ENCODE data around the gene CINP. TPM values are rescaled to one million over a fixed set of nuclear protein-coding genes. Genes with fewer than 3 reads are reported as not detected.
A peak's percentile ranks its signal among the peaks of the same experiment; 100 is the strongest.
"Not testable (repeated sequence)": the region's sequence is repeated elsewhere in the genome, so short reads cannot be mapped to it uniquely, and the experiment has no call there.

The CINP gene
- total RNA-seq, 1 donor from 2014 or later = 62.5 TPM

DNA sequence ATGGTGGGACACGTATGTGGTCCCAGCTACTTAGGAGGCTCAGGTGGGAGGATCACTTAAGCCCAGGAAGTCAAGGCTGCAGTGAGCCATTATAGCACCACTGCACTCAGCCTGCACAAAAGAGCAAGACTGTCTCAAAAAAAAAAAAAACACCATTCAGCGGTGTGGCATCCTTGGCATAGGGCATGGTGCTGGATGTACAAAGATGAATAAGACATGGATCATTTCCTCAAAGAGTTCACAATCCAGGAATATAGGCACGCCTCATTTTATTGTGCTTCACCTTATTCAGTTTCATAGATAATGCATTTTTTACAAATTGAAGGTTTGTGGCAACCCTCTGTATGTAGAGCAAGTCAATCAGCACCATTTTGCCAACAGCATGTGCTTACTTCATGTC, 6.4 kb downstream of the CINP start:
- DNase-seq (ENCODE audit: low read depth, low spot score) = no peak

DNA sequence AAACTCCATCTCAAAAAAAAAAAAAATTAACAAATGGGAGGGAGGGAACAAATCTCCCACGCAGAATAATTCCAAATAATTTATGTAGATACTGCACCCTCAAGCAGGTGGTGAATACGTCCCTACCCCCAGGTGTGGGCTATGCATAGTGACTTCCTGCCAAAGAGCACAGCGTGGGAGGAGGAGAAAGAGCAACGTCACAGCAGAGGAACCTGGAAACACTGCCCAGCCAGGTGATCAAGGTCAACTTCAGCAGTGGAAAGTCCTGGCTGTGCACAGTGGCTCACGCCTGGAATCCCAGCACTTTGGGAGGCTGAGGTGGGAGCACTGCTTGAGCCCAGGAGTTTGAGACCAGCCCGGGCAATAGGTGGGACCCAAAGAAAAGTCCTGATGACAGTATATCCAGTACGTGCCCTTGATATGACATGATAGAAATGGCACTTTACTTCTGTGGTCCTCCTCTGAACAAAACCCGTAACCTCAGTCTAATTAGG, 9.5 kb downstream of the CINP start:
- DNase-seq (ENCODE audit: low read depth, low spot score) = no peak

DNA sequence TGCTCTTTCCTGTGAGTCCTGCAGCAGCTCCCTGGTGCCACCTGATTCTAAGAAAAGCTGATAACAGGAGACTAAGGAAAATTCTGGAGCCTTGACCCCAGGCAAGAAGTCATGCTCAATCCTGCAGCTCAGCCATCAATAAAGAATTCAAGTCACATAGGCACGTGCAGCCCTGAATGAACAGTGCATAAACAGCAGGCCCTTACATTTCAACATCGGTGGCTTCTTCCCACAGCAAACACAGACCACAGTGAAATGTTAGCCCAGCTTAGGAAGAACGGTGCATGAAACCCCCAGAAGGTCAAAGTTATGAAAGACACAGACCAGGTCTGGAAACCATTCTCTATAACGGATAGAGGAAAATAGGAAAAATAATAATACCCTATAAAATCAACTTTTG, 10.5 kb downstream of the CINP start:
- DNase-seq (ENCODE audit: low read depth, low spot score) = no peak

DNA sequence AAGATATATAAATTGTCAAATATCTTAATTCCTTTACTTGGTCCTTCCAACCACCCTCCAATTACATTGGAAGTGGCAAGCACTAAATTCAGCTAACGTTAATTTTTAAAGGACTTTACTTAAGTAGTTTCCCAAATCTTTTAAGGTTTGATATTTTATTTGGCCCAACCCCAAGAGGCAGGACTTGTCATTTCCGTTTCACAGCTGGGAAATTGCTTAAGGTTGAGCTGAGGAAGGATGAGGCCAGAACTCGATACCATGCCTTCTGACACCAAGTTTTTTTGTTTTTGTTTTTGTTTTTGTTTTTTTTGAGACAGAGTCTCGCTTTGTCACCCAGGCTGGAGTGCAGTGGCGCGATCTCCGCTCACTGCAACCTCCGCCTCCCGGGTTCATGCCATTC, 11.1 kb downstream of the CINP start:
- DNase-seq (ENCODE audit: low read depth, low spot score) = peak; percentile 49

DNA sequence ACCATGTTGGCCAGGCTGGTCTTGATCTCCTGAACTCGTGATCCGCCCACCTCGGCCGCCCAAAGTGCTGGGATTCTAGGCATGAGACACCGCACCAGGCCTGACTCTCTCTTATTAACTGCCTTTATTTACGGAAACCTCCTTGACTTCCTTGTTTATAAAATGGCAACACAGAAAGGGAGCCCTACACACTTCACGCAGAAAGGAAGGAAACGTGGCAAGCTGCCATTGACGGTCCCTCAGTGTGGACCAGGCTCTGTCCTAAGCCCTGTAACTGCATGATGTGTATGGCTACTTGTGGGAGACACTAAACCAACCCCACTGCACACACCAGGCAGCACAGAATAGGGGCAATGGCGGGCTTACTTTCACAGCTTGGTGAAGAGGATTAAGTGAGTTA, 11.7 kb downstream of the CINP start:
- DNase-seq (ENCODE audit: low read depth, low spot score) = peak; percentile 56

DNA sequence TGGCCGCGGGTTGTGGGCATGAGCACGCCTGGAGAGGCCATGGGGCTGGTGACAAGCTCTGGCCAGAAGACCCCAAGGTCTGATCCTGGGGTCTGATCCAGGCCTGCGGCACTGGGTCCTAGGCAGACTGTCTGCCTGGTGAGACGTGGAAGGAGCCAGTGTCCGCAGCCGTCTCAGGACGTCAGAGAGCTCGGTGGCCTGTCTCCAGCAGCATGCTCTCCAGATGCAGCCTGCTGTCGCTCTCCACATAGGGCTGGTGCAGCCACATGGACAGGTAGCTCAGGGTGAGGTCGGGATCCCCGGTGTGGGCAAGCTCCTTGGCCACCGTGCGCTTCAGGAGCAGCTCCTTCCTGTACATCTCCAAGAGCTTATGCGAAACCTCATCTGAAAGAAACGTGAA, 14.3 kb downstream of the CINP start:
- DNase-seq (ENCODE audit: low read depth, low spot score) = no peak

DNA sequence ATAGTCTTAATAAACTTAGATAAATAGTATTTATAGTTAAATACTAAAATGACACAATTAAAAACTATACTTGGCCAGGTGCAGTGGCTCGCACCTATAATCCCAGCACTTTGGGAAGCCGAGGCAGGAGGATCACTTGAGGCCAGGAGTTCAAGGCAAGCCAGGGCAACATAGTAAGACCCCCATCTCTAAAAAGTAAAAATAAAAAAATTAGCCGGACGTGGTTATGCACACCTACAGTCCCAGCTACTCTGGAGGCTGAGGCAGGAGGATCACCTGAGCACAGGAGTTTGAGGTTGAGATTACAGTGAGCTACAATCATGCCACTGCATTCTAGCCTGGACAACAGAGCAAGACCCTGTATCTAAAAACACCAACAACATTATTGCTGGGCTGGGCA, 16.0 kb downstream of the CINP start:
- DNase-seq (ENCODE audit: low read depth, low spot score) = no peak

DNA sequence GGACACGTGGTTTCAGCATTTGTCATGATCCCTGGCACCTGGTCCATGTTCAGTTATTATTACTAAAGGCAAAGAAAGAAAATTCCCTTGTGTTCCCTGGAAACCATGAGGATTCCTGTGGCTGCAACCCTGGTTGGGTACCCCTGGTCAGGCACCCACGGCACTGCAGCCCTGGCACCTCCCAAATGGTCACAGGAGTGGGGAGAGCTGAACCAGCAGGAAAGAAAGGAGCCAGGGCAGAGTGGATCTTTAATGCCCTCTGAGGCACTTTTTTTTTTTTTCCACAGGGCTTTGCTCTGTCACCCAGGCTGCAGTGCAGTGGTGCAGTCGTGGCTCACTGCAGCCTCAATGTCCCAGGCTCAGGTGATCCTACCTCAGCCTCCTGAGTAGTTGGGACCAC, 17.5 kb downstream of the CINP start:
- no peak for DNase-seq (ENCODE audit: low read depth, low spot score)

DNA sequence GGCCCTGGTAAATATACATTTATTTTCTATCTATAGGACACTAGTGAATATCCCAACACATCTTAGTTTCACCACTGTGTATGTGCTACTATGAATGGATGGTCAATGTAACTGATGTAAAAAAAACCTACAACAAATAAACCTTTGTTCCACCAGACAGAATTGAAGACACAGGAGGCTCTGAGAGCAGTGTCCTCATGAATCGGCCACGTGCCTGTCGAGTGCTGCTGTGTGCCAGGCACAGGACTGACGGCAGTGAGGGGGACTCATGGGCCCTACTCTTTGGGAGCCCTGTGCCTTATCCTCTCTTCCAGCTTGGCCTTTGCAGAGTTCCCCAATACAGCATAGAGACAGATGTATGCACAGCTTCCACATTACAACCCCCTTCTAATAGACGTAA, 18.2 kb downstream of the CINP start:
- DNase-seq (ENCODE audit: low read depth, low spot score) = no peak

DNA sequence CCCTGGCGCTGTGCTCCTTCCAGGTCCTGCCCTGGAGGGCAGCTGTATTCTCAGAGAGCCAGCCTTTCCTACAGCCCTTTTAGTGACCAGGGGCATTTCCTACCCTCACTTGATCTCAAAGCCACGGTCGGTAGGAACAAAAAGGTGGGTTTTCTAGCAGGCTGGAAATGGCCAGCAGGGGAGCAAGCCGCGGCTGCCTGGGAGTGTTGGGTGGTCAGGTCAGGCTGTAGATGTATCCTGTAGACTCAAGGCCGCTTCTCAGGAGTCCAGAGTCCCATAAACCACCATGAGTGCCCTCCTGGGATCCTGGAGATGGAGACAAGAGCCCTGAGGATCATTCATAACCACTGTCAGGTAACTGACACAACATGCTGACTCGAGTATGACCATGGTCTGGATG, 18.6 kb downstream of the CINP start:
- DNase-seq (ENCODE audit: low read depth, low spot score) = no peak

DNA sequence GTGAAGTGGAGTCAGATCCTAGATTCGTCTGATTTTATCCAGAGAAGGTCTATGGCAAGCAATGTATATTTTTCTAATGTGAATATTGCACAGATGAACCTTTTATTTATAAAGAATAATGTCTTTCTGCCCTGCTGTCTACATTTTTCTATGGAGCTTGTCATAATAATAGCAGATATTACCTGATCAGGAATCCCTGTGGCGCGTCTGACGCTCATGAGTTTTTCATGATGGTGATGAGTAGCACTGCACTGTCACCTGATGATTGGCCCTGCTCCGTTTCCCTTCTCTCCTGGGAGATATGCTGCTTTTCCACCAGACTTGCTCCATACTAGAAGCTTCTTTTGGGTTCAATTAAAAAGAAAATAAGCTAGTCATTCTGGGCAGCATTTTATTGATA, 20.5 kb downstream of the CINP start:
- DNase-seq (ENCODE audit: low read depth, low spot score) = no peak

DNA sequence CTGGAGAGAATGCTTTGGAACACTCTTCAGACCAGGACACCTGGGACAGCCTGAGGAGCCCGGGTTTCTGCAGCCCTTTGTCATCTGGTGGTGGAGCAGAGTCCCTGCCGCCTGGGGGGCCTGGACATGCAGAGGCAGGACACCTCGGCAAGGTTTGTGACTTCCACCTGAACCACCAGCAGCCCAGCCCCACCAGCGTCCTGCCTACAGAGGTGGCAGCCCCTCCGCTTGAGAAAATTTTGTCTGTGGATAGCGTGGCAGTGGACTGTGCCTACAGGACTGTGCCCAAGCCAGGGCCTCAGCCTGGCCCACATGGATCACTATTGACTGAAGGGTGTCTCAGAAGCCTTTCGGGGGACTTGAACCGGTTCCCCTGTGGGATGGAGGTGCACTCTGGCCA, 21.1 kb downstream of the CINP start:
- DNase-seq (ENCODE audit: low read depth, low spot score) = no peak

DNA sequence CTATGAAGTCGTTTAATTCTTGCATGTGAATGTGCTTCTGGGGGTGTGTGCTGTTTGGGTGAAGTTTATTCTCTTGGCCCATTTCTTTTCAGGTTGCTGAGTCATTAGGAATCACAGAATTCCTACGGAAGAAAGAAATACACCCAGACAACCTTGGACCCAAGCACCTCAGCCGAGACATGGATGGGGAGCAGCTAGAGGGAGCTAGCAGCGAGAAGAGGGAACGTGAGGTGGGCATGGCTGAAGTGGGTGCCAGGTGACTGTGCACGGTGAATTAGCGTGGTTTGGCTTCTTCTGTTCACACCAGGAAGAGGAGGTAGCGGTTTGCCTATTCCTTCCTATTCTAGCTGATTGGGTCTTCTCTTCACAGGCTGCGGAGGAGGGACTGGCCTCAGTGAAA, 24.0 kb downstream of the CINP start:
- DNase-seq (ENCODE audit: low read depth, low spot score) = no peak

DNA sequence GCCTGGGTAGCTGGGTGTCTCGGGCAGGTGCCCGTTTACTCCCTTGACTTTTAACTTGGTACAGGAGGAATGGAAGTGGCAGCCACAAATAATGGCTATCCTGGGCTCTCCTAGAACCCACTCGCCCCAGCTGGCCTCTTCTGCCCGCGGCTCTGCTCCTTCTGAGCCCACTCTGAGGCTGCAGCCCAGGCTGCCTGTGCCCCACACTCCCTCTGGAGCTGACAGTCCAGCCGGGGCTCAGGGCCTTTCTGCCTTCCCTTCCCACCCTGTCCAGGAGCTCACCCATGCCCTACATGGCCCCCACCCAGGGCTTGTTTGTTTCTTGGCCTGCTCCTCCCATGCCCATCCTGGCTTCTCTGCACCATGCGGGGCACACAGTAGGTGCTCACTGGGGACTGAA, 27.5 kb downstream of the CINP start:
- no peak for DNase-seq (ENCODE audit: low read depth, low spot score)

DNA sequence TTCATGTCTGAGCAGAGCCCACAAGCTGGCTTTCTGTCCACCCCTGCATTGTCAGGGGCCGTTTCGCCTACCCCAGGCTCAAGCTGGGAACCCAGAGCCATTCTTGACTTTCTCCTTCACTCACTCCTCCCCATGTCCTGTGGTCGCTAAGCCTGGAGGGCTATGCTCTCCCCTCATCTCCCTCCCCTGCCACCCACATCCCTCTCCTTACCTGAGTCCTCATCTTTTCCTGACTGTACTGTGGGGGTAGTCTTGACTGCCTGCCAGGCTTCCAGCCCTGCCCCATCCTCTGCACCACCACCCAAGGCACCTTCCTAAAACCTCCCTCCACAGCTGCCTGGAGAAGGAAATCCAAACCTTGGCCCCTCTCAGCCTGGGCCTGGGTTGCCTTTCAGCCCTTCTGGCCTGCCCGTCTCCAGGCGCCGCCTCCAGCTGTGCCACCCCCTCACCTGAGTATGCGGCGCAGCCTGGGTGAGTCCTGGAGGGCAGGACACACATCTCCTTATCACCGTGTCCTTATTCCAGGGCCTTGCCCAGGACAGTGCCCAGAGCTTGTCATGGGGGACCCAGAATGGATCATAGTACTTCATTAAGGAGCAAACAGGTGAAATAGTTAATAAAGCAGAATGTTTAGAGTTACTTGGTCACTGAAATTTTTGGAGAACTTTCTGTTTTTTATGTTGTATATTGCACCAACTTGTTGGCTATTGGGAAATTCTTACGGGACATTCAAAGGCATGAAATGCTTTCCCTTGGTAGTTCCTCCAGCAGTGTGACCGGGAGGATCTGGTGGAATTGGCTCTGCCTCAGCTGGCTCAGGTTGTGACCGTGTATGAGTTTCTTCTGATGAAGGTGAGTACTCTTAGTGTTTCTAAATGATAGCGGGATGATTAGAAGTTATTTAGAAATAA, 28.6 kb downstream of the CINP start:
- no peak for DNase-seq (ENCODE audit: low read depth, low spot score)

DNA sequence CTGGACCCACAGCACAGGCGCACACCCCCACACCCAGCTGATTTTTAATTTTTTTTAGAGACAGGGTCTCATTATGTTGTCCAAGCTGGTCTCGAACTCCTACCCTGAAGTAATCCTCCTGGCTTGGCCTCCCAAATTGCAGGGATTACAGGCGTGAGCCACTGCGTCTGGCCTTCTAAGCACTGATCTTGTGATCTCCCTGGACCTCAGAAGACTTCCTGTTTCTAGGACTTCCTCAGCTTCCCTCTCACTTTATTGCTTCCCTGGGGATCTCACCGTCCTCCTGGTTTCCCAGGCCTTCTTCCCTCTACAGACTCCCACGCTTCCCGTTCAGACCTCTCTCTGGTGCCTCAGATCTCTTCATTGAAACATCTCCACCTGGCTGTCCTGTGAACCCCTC, 29.3 kb downstream of the CINP start:
- DNase-seq (ENCODE audit: low read depth, low spot score) = no peak

DNA sequence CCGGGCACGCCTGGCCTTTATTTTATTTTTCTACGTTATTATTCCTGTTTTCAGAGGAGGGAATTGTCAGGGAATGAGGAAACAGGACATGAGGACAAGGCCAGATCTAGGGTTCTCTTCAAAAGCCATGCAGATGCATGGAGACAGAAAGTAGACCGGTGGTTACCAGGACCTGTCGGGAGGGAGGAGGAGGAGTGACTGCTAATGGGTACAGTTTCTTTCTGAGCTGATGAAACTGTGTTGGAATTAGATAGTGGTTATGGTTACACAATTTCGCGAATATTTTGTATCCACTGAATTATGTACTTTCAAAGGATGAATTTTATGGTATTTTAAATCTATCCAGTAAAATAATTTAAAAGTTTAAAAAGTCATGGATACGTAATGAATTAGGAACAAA, 31.9 kb downstream of the CINP start:
- no peak for DNase-seq (ENCODE audit: low read depth, low spot score)

DNA sequence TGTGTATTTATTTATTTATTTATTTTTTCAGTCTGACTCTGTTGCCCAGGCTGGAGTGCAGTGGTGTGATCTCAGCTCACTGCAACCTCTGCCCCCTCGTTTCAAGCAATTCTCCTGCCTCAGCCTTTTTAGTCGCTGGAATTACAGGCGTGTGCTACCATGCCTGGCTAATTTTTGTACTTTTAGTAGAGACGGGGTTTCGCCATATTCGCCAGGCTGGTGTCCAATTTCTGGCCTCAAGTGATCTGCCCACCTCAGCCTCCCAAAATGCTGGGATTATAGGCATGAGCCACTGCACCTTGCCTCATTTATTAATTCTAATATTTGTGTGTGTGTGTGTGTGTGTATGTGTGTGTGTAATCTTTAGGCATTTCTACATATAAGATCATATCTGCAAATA, 33.3 kb downstream of the CINP start:
- not testable (repeated sequence) for DNase-seq (ENCODE audit: low read depth, low spot score)

DNA sequence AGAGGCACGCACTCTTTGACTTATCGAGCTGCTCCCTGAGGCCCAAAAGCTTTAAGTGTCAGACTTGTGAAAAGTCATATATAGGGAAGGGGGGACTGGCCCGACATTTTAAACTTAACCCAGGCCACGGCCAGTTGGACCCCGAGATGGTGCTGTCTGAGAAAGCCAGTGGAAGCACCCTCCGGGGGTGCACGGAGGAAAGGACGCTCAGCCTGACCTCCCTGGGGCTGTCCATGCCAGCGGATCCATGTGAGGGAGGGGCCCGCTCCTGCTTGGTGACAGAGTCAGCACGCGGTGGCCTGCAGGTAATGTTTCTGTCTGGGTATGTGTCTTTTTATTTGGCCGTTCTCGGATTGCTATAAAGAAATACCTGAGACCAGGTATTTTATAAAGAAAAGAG, 36.1 kb downstream of the CINP start:
- DNase-seq (ENCODE audit: low read depth, low spot score) = no peak

DNA sequence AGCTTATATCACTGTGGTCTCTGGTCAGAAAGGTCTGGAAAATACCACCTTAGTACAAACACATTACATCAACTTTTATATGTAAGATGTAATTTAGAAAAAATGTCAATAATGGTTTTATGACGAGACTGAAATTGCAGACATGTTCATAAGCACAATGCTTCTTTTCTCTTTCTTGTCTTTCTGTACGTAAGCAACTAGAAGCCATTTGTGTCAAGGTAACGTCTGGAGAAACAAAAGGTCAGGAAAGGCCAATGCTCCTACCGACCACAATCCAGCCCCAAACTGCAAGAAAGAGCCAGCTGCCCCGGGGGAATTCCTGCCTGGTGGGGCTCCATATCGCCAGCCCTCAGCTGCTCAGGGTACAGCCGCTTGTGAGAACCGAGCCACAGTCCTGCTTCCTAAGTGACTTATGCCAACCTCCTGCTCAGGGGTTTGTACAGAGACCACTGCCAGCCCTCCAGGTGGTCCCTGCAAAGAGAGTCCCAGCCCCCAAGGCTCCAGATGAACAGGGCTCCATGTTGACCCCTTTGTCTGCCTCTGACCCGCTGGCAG, 36.8 kb downstream of the CINP start:
- DNase-seq (ENCODE audit: low read depth, low spot score) = no peak

DNA sequence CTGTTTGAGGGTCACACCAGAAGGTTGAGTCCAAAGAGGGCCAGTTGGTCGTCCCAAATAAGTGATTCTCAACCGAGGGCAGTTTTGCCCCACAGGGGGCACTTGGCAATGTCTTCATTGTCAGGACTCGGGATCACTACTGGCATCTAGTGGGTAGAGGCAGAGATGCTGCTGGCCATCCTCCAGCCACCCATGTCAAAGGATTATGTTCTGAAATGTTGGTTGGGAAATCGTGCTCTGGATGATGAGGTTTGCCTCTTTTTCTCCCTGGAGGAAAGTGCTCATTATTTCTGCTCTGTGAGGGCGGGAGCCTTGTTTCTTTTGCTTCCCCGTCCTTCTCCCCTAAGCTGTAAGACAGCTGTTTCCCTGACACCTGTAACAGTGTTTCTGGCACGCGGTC, 39.6 kb downstream of the CINP start:
- DNase-seq (ENCODE audit: low read depth, low spot score) = peak; percentile 32

DNA sequence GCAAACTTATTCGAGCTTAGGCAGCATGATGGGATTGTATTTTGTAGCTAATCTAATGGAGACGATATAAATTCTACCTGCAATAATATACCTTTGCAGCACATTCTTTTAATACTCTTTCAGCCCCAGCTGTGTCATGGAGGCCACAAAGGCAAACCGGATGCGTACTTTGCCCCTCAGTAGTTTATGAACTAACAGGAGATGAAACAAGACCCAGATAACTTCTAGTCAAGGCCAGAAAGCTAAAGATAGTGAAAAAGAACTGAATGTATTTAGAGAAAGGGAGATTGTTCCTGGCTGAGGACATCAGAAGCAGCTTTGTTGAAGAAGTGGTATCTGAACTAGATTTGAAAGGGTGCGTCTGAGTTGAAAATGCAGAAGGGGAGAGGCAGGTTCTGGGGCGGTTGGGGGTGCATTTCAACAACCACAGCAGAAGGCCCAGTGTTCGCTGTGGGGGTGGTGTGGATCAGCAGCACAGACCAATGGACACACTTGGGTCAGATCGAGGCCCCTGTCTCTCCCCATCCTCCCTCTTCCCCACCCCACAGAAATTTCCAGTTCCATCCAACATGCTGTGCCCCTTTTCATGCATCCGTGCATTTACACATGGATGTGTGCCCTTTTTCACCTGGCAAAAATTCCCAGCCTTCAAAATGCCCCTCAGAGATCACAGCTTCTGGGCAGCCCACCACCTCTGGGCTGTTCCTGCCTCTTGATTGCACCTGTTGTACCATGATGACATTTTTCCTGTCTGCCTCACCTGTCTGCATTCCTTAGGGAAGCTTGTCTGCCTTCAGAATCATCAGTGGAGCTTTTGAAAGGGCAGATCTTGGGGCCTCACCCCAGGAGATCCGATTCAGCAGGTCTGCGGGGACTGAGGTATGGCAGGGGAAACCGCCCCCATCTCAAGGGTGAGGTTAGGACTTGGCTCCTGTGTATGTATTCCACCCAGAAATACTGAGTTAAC, 41.0 kb downstream of the CINP start:
- no peak for DNase-seq (ENCODE audit: low read depth, low spot score)

All from pulmonary artery endothelial cell (primary cell).